PC-3 (cell line): ENCODE measurements around the gene CCT5.

ENCODE experiments used
- CTCF ChIP-seq: fragments of 300-600 bp; sonication (generic); conservative IDR thresholded peaks from 2 replicates; pipeline ENCODE4 v1.5.1; 2017; ENCODE audit warnings: antibody characterized with exemption, low read depth, mild to moderate bottlenecking, low read length
- EZH2 ChIP-seq: fragments of 300-600 bp; sonication (generic); IDR thresholded peaks from one replicate; pipeline ENCODE4 v1.6.1; 2017; ENCODE audit warnings: antibody characterized with exemption, mild to moderate bottlenecking, low read length; ENCODE audit not compliant: unreplicated experiment
- EZH2phosphoT487 ChIP-seq: fragments of 300-600 bp; sonication (generic); IDR thresholded peaks from 2 replicates; pipeline ENCODE4 v1.6.1; 2018; ENCODE audit warnings: mild to moderate bottlenecking, antibody characterized with exemption, low read length, borderline replicate concordance

- TF ChIP-seq CTCF, result no peak
- TF ChIP-seq EZH2, result no peak
- no peak for TF ChIP-seq EZH2phosphoT487
Observed at GRCh38 chr5:10277773-10278630, 27.9 kb downstream of the CCT5 start.
